Lower leg skin (tissue), 3 donors: ENCODE data around the gene RIMBP3C.
"Not testable (repeated sequence)": the region's sequence is repeated elsewhere in the genome, so short reads cannot be mapped to it uniquely, and the experiment has no call there.

Experiments used
- POLR2A ChIP-seq, 2 donors: fragments of 450-650 bp; IDR thresholded peaks; one replicate each; pipeline ENCODE4 v1.6.1; 2016 to 2017; ENCODE audit warnings: antibody characterized with exemption in 2 of 2, mild to moderate bottlenecking in 1 of 2, moderate library complexity in 1 of 2
- TF ChIP-seq, protein P1 (sequence below), 3 donors: fragments of 450-650 bp; IDR thresholded peaks; one replicate each; pipeline ENCODE4 v1.5.1; 2016; ENCODE audit warnings: antibody characterized with exemption in 3 of 3, mild to moderate bottlenecking in 3 of 3, moderate library complexity in 2 of 3

DNA sequence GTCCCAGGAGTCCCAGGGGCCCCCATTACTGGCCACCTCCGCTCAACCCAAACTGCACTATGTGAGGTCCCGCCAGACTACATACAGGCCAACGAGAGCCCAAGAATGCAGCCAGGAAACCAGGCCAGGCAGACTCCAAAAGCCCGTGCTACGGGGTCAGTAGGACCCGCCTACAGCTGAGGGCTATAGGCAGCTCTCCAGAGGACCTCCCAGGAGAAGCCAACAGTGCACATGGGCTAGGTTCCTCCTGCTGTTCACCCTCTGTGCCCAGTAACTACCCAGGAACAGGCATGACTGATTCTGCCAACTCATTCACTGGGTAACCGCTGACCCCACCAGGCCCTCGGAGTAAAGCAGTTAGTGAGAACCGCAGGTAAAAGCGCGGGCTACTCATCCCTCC is 39.2 kb downstream of the RIMBP3C start:
- TF ChIP-seq, protein P1, sequence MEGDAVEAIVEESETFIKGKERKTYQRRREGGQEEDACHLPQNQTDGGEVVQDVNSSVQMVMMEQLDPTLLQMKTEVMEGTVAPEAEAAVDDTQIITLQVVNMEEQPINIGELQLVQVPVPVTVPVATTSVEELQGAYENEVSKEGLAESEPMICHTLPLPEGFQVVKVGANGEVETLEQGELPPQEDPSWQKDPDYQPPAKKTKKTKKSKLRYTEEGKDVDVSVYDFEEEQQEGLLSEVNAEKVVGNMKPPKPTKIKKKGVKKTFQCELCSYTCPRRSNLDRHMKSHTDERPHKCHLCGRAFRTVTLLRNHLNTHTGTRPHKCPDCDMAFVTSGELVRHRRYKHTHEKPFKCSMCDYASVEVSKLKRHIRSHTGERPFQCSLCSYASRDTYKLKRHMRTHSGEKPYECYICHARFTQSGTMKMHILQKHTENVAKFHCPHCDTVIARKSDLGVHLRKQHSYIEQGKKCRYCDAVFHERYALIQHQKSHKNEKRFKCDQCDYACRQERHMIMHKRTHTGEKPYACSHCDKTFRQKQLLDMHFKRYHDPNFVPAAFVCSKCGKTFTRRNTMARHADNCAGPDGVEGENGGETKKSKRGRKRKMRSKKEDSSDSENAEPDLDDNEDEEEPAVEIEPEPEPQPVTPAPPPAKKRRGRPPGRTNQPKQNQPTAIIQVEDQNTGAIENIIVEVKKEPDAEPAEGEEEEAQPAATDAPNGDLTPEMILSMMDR (IDR thresholded peaks at IDR 0.05): not testable (repeated sequence)
- not testable (repeated sequence) for TF ChIP-seq POLR2A (IDR thresholded peaks at IDR 0.05)
